ENCODE results near the gene SLC22A23.
A peak's percentile ranks its signal among the peaks of the same experiment; 100 is the strongest.

SLC22A23 gene

DNA sequence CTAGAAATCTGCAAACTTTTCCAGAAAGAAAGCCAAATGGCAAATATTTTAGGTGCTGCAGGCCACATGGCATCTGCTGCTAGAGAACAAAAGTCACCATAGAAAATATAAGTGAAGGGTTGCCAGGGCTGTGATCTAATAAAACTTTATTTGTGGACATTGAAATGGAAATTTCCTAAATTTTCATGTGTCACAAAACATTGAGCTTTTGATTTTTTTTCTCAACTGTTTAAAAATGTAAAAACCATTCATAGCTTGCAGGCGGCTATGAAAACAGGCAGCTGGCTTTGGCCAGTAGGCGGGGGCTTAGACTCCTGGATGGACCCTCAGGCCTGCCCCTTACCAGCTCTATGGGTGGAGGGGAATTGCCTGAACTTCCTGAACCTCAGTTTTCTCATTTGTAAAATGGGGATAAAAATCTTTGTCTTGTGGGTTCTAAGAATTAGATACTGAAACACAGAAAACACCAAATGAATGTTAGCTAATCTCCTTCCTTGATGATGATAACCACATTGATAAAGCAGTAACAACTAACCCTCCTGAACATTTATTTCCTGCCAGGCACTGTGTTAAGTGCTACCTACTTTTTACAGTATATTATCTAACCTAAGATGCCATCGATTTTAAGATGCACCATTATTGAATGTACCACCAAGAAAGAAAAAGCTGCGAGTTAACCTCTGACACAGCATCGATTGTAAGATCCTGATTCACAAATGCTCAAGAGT, 85.5 kb downstream of the SLC22A23 start:
- DNase-seq (ENCODE audit: low read depth, low spot score) = no peak

DNA sequence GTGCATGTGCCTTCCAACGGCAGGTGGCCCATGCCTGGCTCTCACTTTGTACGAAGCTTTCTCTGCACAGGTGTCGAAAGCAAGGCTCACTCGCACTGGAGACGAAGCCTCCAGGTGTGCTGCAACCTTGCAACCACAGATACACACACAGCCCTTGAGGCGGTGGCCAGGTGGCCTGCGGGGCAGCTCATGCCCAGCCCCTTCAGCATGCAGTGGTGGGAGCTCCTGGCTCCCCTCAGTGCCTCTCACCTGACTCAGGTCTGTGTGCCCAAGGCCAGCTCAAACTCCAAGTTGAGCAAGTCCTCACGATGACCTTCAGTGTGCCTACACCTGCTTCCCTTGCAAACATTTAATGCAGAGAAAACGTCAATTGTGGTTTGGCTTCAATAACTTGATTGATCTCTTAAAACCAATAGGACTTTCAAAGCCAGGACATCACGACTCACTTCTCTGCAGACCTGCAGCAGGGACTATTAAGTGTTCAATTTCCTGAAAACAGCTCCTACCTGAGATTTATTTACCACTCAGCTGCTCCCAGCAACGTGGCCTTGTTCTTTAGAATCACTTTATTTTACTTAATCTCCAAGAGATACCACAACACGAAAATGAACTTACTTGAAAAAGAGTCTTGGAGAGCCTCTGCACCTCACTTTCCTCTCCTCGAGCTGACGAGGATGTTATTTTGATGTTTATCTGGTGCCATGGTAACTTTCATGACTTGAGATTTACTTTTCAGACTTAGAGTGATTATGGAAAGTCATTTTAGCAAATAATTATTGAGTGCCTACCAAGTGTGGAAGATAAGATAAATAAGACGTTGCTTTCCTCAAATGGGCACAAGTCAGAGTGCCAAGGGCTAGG, 86.3 kb downstream of the SLC22A23 start:
- no peak for DNase-seq (ENCODE audit: low read depth, low spot score)

DNA sequence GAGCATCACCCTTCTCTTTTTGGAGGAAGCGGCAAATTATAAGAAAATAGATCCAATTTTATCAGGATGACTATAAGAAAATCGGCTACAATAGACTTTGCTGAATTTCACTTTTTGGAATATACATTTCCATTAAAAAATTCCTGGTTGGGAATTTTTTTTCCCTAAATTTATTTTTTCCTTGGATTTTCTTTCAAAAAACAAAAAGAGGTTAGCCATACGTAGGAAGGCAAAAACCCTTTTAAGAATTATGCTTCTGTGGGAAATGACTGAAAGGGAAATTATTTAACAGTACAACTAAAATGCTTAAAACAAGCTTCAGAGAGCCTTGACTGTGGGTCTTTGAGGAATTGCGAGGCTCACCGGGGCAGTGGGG, 86.9 kb downstream of the SLC22A23 start:
- DNase-seq (ENCODE audit: low read depth, low spot score) = no peak

DNA sequence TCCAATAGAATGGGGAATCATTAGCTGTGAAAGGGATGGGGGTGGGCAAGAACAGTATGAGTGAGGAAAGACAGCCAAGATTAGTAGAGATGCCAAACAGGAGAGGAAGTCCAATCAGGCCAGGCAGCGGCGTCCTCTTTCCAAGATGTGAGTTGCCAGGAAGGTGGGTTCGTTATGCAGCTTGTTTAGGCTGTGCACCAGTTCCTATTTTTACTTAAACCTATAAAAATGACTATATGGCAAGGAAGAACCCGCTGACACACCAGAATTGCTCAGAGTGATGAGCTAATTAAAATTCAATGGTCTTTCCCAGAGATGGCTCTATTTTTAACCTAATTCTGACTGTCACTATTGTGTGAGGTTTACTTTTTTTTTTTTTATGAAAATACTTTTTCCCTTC, 88.2 kb downstream of the SLC22A23 start:
- DNase-seq (ENCODE audit: low read depth, low spot score) = no peak

DNA sequence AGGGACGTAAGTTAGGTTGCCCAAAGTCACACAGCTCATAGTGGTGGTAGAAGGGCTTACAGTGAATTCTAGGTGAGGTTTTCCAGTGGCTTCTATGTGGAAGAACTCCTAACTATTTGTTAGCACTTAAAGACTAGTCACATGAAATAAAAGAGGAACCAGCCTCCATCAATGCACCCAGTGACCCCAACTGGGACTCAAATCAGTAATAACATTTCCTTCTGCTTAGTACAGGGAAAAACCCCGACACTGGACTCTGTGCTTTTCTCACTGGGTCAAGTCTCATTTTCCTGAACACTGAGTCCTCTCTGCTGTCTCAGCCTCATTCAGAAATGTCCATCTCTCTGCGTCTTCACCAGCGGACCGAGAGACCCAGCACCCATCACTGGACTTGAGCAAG, 89.2 kb downstream of the SLC22A23 start:
- no peak for DNase-seq (ENCODE audit: low read depth, low spot score)

DNA sequence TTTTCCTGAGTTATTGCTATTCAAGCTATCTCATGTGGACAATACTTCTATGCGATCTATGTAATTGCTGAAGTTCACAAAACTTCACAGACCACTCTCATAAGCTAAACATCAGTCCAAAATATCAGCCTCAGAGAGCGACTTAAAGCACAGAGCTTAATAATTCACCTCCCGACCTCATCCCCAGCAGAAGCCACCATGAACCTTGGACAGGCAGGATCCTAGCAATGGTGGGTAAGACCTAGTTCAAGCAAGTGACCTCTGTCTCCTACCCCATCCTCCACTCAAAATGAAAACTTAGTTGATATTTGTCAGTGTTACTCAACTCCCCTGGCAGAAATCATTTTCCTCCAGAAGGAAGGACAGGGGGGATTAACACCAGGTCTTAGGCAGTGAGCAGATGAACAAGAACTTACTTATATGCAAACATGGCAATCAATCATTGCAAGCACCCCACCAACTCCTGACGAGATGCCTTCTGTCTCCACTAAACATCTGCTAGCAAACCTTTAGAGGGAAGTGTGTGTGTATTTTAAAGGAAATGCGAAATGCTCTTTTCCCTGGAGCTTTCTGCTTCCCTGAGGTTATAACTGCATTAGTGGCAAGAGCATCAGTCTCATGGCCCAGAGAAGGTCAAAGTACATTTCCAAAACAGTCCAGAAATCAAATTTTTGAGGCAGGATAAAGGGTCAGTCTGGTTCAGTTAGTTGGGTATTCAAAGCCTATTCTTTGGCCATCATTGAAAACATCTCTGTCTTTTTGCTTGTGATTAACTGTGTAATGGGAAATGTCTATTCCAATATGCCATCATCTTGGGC, 90.0 kb downstream of the SLC22A23 start:
- DNase-seq (ENCODE audit: low read depth, low spot score) = no peak

DNA sequence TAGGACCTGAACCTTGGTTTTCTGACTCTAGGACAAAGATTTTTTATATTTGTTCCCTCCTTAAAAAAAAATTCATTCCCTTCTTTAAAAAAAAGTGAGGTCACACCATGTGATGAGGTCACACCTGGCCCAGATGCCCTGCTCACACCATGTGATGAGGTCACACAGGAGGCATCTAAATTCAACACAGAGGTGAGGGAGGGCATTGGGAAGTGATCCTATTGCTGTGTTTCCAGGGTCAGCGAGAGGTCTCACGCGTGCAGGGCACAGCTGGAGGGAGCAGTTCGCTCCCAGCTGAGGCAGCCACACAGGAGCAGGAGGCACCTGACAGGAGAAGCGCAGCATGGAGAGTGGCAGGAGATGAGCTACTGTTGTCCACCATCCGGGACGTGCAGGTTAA, 92.5 kb downstream of the SLC22A23 start:
- DNase-seq (ENCODE audit: low read depth, low spot score) = no peak

DNA sequence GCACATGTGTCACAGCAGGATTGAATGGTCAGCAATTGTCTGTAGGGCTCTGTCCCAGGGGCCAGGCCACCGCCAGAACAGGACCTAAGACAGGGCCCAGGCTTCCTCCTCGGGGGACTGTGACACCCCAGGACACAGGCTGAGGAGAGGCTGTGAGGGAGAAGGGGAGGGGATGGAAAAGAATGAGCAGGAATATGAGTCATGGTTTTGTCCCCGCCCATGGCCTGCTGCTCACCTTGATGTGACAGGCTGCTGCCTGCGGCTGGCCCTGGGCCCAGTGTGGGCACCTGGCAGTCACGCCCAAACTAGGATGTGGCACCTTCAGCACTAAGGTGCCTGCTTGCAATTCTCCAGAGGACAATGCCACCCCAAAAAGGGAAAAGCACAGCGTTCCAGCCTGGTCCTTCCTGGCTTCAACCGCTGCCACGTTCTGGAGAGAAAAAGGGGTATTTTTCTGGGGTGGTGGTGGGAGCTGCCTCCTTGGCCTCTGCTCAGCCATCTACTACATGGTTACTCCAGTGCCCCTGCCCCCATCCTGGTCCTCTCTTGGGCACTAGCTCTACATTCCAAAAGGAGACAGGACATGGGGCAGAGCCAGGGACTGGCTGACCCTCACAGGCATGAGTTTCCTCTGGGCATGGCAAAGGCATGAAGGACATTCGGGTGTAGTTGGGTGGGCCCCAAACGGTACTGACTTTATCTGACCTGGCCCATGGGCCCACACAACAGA, 93.4 kb downstream of the SLC22A23 start:
- no peak for DNase-seq (ENCODE audit: low read depth, low spot score)

DNA sequence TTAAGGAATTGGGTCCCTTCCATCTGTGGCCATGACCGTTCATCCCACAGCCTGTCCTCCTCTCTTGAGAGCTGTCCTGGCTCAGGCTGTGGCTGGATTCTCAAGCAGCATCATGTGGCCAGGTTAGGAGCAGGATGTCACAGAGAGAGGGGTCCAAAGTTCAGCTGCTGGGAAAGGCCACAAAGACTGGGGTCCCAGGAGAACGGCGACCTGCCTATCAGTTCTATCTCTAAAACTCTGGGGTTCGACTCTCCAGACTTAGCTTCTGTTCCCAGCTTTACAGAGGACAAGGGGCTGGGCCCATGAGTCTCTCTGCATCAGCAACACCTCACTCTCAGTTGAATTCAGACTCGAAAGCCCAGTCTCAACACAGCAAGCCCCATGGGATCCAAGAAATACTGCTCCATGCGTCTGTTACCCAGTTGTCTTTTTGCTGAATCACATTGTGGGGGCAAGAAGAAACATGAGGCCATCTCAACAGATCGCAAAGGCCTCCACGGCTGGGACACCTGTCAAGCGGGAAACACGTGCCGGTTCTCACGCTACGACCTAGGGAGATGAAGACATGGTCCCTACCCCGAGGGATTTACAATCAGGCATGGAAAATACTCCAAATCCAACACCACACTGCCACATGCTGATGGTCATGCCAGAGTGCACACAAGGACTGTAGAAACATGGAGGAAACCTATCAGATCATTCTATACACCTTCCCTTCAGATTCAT, 95.4 kb downstream of the SLC22A23 start:
- no peak for DNase-seq (ENCODE audit: low read depth, low spot score)

DNA sequence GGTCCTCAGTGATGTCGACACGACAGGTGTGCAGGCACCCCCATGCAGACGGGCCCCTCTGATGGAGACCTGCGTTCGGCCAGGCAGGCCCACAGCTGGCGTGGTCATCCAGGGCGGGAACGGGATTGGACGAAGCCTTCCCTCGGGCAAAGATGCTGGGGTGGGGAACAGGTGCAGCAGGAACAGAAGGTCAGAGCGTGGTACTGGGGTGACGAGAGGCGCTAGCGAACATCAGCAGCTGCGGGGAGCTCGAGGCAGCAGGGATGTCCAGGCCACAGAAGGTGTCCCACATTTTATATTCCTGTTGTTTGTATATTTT, 96.2 kb downstream of the SLC22A23 start:
- DNase-seq (ENCODE audit: low read depth, low spot score) = no peak

DNA sequence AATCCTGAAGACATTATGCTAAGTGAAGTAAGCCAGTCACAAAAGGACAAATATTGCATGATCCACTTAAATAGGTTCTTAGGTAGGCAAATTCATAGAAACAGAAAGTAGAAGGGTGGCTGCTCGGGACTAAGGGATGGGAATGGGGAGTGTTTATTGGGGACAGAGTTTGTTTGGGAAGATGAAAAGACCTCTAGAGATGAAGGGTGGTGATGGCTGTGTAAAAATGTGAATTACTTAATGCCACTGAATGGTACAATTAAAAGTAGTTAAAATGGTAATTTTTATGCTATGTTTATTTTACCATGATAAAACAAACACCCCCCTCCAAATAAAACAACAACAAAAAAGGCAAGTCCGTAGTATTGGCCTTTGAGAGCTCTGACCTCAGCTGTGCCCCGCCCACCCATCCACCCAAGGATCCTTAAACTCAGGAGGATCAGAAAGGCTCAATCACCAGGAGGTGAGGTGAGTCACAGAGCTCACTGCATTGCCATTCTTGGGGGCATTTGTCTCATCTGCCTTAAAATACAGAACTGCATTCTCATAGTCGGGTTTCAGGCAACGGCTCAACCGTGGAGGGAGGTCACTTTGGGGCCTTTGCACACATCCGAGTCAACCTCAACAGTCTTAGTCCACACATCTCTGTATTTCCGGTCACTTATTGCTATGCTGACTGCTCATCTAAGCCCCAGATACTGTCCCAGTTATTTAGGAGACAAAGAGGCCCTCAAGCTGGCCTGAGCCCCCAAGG, 96.7 kb downstream of the SLC22A23 start:
- no peak for DNase-seq (ENCODE audit: low read depth, low spot score)

DNA sequence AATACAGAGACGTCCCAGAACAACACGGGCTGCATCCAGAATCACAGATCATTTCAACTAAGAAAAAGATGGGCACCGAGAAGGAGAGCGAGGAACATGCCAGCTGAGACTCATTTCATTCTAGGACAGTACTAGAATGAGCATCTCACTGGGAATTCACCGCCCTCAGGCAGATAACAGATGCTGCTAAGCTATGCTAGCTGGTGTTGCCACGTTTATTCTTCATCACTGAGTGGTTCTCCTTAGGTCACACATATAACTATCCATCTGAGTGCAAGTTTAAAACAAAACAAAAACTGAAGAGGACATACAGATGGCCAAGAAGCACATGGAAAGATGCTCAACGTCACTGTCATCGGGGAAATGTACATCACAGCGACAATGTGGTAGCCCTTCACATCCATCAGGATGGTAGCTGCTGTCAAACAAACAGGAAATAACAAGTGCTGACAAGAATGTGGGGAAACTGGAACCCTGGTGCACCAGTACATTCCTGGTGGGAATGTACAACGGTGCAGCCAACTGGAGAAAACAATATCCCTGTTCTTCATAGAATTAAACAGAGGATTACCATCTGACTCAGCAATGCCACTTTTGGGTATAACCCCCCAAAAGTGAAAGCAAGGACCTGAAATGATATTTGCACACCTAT, 97.6 kb downstream of the SLC22A23 start:
- no peak for DNase-seq (ENCODE audit: low read depth, low spot score)

DNA sequence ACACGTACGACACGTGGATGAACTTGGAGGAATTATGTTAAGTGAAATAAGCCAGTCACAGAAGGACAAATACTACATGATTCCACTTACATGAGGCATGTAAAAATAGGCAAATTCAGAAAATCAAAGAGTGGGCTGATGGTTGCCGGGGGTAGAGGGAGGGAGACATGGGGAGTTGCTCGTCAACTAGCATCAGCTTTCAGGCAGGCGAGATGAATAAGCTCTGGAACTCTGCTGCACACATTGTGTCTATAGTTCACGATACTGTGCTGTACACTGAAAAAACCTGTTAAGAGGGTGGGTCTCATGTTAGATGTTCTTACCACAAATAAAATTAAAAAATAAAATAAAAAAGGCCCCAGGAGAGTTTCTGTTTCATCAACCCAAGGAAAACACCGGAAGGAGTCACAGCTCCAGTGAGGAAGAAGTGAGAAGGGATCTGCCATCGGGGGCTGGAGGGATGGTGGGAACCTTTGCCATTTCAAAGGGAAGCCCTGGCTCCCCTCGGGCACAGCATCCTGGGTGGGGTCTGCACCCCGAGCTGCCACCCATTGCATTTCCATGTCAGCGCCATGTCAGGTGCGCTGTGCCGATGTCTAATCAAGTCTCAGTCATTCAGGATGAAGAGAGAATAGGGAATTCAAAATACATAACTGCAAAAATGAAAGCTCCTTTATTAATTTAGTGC, 98.3 kb downstream of the SLC22A23 start:
- no peak for DNase-seq (ENCODE audit: low read depth, low spot score)

DNA sequence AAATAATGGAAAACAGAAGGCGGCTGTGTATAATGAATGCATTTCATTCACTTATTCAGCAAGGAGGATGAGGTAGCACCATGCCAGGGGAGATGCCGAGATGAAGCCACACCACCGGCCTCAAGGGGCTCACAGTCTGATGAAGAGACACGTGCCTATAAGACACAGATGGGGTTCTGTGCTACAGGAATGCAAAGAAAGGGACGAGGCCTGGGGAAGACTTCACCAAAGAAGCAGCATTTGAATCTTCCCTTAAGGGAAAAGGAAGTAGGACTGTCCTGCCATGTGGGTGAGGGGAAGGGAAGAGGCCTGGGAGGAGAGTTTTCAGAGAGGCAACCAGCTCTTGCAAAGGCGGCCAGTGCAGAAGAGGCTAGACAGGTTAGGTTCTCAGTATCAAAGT, 99.2 kb downstream of the SLC22A23 start:
- no peak for DNase-seq (ENCODE audit: low read depth, low spot score)

DNA sequence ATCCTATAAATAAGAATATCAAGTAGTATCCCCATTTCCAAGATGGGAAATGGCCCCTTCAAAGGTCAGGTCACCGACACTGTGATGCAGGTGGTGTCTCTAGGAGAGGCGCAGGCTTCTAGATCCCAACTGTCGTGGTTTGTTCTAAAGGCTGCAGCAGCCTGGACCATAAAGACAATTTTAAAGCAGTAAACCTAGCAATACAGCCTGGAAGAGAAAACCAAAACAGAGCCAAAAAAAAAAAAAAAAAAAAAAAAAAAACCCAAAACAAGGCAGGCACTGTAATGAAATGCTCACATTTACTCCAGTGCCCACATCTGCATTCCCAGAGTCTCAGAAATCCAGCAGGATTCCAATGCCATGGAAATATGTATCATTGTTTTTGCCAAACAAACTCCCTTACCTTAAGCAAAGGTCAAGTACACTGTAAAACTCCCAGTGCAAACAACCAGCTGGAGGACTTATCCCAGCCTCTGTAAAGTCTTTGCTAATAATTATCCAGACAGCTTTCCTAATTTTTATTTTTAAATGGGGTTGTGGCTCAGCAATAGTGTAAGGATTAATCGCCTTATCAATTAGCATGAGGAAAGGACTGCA, 99.9 kb downstream of the SLC22A23 start:
- no peak for DNase-seq (ENCODE audit: low read depth, low spot score)

DNA sequence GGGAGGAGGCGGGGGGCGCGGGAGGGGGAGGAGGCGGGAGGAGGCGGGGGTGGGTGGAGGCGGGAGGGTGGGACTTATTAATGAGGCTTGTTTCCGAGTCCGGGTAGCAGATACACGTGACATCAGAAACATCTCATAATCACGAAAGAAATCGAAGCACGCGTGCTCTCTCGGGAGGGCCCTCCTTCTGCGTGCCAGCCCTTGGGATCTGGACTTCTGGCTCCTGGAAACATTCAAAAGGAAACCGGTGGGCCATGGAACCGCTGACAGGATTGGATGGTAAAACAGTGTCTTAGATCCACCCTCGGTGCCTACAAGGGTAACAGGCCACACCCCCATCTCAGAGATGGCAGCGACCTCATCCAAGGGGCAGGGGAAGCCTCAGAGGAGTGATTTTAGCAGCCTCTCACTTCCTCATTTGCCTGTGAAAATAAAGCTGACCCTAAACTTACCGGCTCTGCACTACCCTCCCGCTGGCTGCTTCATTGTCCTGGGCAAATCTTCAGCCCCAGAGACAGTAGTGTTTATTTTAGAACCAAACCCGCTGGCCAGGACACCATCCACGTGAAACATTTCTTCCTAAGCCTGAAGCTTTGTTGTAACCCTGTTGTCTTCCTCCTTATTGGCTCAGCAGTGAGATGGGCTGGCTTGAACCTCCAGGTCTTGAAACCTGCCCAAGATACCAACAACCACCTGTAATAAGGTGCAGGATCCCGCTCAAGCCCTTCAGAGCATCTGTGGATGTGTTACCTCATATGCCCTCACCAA, 100.6 kb downstream of the SLC22A23 start:
- DNase-seq (ENCODE audit: low read depth, low spot score) = peak; percentile 18

DNA sequence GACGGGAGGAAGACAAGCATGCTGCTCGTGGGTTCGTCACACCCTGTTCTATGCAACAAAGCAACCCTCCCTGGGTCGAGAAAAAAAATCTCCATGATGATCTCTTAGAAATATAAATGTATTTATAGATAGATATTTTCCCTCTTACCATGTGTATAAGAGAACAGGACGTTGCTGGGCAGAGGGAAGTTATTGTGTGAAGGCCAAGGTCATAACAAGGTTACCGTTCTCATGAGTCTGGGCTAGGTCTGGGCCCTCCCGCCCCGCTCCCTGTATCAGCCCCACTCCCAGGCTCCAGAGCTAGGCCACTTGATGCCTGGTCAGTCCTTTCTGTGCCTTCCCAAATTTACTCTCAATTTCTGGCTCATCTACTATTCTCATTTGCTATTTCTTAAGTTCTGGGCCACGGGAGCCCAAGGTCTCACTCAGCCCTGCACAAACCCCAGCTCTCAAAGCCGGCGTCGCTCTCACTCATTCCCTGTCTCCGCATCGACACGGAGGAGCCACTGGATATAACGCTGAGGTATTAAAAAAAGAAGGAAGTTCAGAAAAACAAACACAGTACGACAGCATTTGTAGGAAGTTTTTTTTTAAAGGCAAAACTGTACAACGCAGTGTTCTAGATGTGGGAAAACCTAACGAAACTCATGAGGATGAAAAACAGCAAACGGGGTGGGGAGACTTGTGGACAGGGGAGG, 101.3 kb downstream of the SLC22A23 start:
- DNase-seq (ENCODE audit: low read depth, low spot score) = no peak

DNA sequence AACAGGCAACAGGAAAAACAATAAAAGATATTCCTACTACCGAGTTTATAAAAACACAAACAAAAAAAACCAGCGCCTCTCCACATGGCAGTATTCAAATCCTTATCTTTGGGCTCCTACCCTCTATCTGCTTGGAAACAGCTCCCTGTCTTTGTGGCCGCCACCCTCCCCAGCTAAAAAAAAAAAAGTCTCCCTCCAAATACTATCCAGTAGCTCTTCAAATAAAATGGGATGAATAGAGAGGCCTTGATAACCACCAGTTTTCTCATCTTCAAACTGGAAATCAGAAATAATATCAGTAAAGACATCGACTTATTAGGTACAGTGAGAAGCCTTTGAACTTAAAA, 101.9 kb downstream of the SLC22A23 start:
- DNase-seq (ENCODE audit: low read depth, low spot score) = no peak

Data from activated naive CD8-positive, alpha-beta T cell treated with anti-CD3 and anti-CD28 coated beads, Interleukin-2, amount 50 U/mL, for 16 hours (primary cell).